Measurements from ENCODE around the gene SHISAL1. TPM values are rescaled to one million over a fixed set of nuclear protein-coding genes. Genes with fewer than 3 reads are reported as not detected.

The SHISAL1 gene
- total RNA-seq, 6 experiments from 2014 or later: 0.05 to 0.31 (median 0.17) TPM

DNA sequence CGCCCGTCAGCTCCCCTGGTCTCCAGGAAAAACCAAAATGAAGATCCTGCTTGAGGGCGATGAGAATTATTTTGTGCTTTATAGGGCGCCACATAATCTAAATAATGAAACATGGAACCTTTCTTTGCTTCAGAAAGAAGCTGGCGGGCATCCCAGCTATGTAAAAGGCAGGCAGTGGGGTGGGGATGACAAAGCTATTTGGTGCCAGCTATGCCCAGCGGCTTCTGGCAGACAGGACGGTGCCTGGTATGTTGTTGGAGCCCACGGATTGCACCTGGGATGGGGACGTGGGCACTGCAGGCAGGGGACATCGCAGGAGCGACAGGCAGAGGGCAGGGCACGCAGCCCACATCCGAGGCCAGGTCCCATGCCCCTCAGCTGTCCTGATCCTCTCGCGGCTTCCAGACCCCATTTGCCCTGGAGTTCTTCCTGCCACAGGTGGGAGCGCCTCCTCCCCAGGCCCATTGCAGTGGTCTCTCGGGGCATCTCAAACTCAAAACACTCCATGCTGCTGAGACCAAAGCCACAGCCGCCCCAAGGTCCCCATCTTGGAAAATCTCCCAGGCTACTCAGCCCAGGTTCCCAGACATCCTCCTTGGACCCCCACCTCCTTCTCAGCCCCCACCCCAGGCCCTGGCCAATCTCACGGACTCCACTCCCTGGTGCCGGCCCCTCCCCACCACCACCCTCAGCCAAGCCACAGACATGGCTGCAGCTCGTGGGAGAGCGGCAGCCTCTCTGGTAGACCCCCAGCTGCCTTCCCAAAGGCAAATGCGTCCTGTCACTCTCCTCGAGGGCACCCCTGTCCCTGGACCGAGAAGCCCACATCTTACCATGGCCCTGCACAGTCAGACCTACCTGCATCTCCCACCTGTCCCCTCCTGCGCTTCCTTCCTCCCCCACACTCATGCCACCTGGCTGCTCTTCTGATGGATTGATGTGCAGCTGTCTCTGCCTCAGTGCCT lies 45.7 kb downstream of the SHISAL1 start:
- WGBS (ENCODE audit: insufficient coverage, low coverage, low lambda C conversion rate, missing lambda C conversion rate): 49% methylated on average over 9 of the region's 26 CpGs
- Histone ChIP-seq H3K4me3 (no peak overlapping the region), H3K36me3 (no peaks in the 10 kb centered on the region), H3K9me3 (no peaks in the 10 kb centered on the region), H3K4me1 (no peaks in the 10 kb centered on the region), H3K27ac (no peak overlapping the region), H3K27me3 (no peaks in the 10 kb centered on the region)
- TF ChIP-seq, protein P1, sequence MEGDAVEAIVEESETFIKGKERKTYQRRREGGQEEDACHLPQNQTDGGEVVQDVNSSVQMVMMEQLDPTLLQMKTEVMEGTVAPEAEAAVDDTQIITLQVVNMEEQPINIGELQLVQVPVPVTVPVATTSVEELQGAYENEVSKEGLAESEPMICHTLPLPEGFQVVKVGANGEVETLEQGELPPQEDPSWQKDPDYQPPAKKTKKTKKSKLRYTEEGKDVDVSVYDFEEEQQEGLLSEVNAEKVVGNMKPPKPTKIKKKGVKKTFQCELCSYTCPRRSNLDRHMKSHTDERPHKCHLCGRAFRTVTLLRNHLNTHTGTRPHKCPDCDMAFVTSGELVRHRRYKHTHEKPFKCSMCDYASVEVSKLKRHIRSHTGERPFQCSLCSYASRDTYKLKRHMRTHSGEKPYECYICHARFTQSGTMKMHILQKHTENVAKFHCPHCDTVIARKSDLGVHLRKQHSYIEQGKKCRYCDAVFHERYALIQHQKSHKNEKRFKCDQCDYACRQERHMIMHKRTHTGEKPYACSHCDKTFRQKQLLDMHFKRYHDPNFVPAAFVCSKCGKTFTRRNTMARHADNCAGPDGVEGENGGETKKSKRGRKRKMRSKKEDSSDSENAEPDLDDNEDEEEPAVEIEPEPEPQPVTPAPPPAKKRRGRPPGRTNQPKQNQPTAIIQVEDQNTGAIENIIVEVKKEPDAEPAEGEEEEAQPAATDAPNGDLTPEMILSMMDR (IDR thresholded peaks at IDR 0.05): no peak
- no peak for TF ChIP-seq POLR2A (IDR thresholded peaks at IDR 0.05)
- DNase-seq: peak in 1 of 3 donors; percentile 32
- ATAC-seq: no peak
- intact Hi-C loops (cut with DNase I): no loop called here

DNA sequence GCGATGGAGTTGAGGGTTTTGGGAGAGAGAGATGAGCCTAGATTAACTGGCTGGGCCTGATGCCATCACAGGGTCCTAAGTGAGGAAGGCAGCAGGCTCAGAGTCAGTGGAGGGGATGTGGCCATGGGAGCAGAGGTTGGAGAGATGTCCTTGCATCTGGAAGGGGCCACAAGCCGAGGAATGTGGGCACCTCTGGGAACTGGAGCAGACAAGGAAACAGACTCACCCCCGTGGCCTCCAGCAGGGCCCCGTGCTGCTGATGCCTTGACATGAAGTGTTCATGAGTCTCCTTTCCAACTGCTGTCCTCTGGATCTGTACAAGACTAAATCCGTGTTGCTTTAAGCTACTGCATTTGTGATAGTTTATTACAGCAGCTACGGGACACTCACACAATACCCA lies 49.2 kb downstream of the SHISAL1 start:
- intact Hi-C loops (cut with DNase I): no loop called here
- Histone ChIP-seq H3K4me3 (no peak overlapping the region), H3K27ac (no peak overlapping the region), H3K36me3 (no peaks in the 10 kb centered on the region), H3K27me3 (no peaks in the 10 kb centered on the region), H3K4me1 (no peaks in the 10 kb centered on the region), H3K9me3 (no peaks in the 10 kb centered on the region)
- TF ChIP-seq, protein P1 (IDR thresholded peaks at IDR 0.05): no peak
- TF ChIP-seq POLR2A (IDR thresholded peaks at IDR 0.05): no peak
- DNase-seq (peak in 1 of 3 donors; percentile 34), ATAC-seq (no peak)
- 63% methylated on average over 4 of the region's 6 CpGs for WGBS (ENCODE audit: insufficient coverage, low coverage, low lambda C conversion rate, missing lambda C conversion rate)

DNA sequence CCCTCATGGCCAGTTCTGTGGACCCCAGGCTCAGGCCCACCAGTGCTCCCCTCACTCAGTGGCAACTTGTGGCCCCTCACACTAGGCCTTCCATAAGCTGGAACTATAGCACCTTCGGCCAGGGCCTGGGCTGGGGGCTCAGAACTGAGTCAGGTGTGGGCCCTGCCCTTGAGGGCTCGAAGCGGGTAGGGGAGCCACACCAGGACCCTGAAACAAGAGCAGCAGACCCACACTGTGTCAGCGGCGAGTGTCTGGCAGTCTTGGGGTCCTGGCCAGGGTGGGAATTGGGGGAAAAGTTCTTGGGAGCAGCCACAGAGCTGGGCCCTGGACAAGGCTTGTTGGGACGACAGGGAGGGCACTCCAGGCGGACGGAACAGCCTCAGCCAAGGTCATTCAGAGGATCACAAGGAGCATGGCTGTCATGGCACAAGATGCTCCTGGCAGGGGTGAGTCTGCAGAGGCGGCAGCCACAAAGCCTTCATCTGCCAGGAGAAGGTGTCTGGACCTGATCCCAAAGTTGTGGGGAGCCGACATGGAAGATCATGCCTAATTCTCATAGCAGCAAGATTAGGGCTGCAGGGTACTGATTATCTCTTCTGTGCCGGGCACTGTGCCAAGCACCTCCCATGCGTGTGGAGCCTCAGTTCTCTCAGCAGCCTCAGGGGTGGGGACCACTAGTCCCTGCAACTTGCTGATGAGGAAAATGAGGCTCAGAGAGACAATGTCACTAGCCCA lies 50.7 kb downstream of the SHISAL1 start:
- DNase-seq (peak in 2 of 3 donors; percentile 23 to 35), ATAC-seq (no peak)
- intact Hi-C loops (cut with DNase I): no loop called here
- H3K9me3 ChIP-seq: no peaks in the 10 kb centered on the region
- no peaks in the 10 kb centered on the region for H3K27me3 ChIP-seq
- WGBS (ENCODE audit: insufficient coverage, low coverage, low lambda C conversion rate, missing lambda C conversion rate): 40% methylated on average over 2 of the region's 12 CpGs
- H3K36me3 ChIP-seq: no peaks in the 10 kb centered on the region
- no peak overlapping the region for H3K27ac ChIP-seq
- no peaks in the 10 kb centered on the region for H3K4me1 ChIP-seq
- H3K4me3 ChIP-seq: no peak overlapping the region
- TF ChIP-seq POLR2A (IDR thresholded peaks at IDR 0.05): no peak
- TF ChIP-seq, protein P1 (IDR thresholded peaks at IDR 0.05): no peak

DNA sequence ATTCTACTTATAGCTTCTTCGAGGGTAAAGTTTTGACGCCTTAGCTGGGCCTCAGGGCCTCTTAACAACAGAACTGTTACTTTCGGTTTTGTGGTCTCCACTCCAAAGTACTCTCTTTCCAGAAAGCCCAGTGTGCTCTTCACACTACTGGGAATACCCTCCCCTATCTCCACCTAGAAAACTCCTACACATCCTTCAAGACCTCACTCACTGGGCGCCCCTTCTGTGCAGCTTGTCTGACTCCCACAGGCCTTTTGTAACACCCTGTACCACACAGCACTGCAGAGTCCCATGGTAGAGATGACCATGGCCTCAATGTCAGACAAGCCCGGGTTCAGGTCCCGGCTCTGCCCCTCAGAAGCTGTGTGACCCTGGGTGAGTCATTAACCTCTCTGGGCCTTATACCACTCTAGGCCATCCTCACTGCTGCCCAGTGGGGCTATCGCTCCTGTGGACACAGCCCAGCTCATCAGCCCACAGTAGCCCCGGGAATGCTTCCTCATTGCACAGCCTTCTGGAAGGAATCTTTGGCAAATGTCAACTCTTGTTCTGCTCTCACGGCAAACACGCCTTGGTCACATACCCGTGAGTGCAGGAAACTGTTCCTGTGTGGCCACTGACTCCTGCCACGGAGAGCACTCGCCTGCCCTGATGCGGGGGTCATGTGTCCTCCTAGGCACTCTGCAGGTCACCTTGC lies 51.4 kb downstream of the SHISAL1 start:
- ATAC-seq: no peak
- no peak for TF ChIP-seq POLR2A (IDR thresholded peaks at IDR 0.05)
- TF ChIP-seq, protein P1 (IDR thresholded peaks at IDR 0.05): no peak
- H3K36me3 ChIP-seq: no peaks in the 10 kb centered on the region
- H3K27ac ChIP-seq: no peak overlapping the region
- H3K27me3 ChIP-seq: no peaks in the 10 kb centered on the region
- H3K9me3 ChIP-seq: no peaks in the 10 kb centered on the region
- H3K4me3 ChIP-seq: no peak overlapping the region
- peak in 2 of 3 donors; percentile 33 to 34 for DNase-seq
- WGBS (ENCODE audit: insufficient coverage, low coverage, low lambda C conversion rate, missing lambda C conversion rate): 64% methylated on average over 8 of the region's 14 CpGs
- no peaks in the 10 kb centered on the region for H3K4me1 ChIP-seq
- intact Hi-C loops (cut with DNase I): no loop called here
